A549 (cell line): Measurements from ENCODE around the gene KCNAB2. TPM values are rescaled to one million over a fixed set of nuclear protein-coding genes. Genes with fewer than 3 reads are reported as not detected.

Experiments used
- ATAC-seq, 2 experiments: fragments of 200-7000 bp in 1 of 2; fragments of >200 bp in 1 of 2; cut with Nextera tagmentation in 1 of 2; cut with Tn5 transposase in 1 of 2; 3 replicates each; pipeline versions ENCODE4 v1.8.0 to v1.9.1; 2018 to 2020; ENCODE audit warnings: mild to moderate bottlenecking in 1 of 2, moderate library complexity in 1 of 2
- CTCF ChIA-PET: fragments of 300-600 bp; sonication (Branson Sonifier 250); formaldehyde crosslinking; extraction: SDS; loops from one replicate; lab custom pipeline; 2021; ENCODE audit warnings: antibody characterized with exemption, inconsistent platforms; lab: Yijun Ruan, JAX
- POLR2A ChIA-PET: fragments of 350-600 bp; formaldehyde crosslinking; extraction: SDS; loops from one replicate; lab custom pipeline; 2021; ENCODE audit warnings: antibody characterized with exemption, inconsistent platforms; lab: Yijun Ruan, JAX
- DNase-seq, 2 experiments: peaks; one replicate each; pipeline versions ENCODE4 v3.0.0 to v3.0.0-alpha.2; 2011 to 2016; ENCODE audit warnings: low read depth in 1 of 2, low spot score in 1 of 2
- FAIRE-seq: peaks from 2 replicates; lab custom pipeline; 2011; peaks lifted over from hg19 to GRCh38; lab: Jason Lieb, UNC
- H3K27ac ChIP-seq, 2 experiments: fragments of >200 bp; sonication (Bioruptor Twin); formaldehyde crosslinking; 3 replicates each; pipeline ENCODE4 v1.5.1; 2016 to 2017
- H3K4me1 ChIP-seq: fragments of >200 bp; sonication (Bioruptor Twin); formaldehyde crosslinking; 3 replicates; pipeline ENCODE4 v1.6.1; 2016
- H3K4me2 ChIP-seq: fragments of >200 bp; sonication (Bioruptor Twin); formaldehyde crosslinking; 3 replicates; pipeline ENCODE4 v1.6.1; 2016
- H3K4me3 ChIP-seq: fragments of >200 bp; sonication (Bioruptor Twin); formaldehyde crosslinking; 3 replicates; pipeline ENCODE4 v1.5.1; 2016
- H3K9me3 ChIP-seq: fragments of >200 bp; sonication (Bioruptor Twin); formaldehyde crosslinking; 3 replicates; pipeline ENCODE4 v1.6.1; 2016
- ATOH8 ChIP-seq: fragments of 250-450 bp; sonication (Bioruptor Pico); IDR thresholded peaks from 2 replicates; pipeline ENCODE4 v1.5.0; 2020; ENCODE audit warnings: low read depth, mild to moderate bottlenecking, moderate library complexity
- BCL3 ChIP-seq: fragments of >200 bp; sonication (Bioruptor Twin); formaldehyde crosslinking; IDR thresholded peaks from 3 replicates; pipeline ENCODE4 v1.6.1; 2016
- CBX8 ChIP-seq: fragments of 200-600 bp; sonication (generic); IDR thresholded peaks from 2 replicates; pipeline ENCODE4 v1.6.1; 2016
- CHD2 ChIP-seq: fragments of 150-350 bp; IDR thresholded peaks from 2 replicates; pipeline ENCODE4 v1.6.1; 2014; ENCODE audit warnings: low read length; ENCODE audit not compliant: partially characterized antibody
- EHMT2 ChIP-seq: fragments of 200-600 bp; sonication (generic); IDR thresholded peaks from 2 replicates; pipeline ENCODE4 v1.6.1; 2016; ENCODE audit warnings: antibody characterized with exemption, low read depth, mild to moderate bottlenecking, moderate library complexity
- EP300 ChIP-seq, 2 experiments: fragments of >200 bp; sonication (Bioruptor Twin); formaldehyde crosslinking; IDR thresholded peaks; 2 replicates in 1 of 2; 3 replicates in 1 of 2; pipeline ENCODE4 v1.6.1; 2016 to 2017
- ESRRA ChIP-seq: fragments of 150-350 bp; IDR thresholded peaks from 2 replicates; pipeline ENCODE4 v1.6.1; 2014; ENCODE audit warnings: mild to moderate bottlenecking, low read length, borderline replicate concordance
- FOSL2 ChIP-seq, 2 experiments: fragments of 450-650 bp in 1 of 2; fragments of >200 bp in 1 of 2; sonication (Bioruptor Twin) in 1 of 2; formaldehyde crosslinking; IDR thresholded peaks; 2 replicates each; pipeline versions ENCODE4 v1.5.0 to v1.6.1; 2016 to 2020; ENCODE audit warnings: mild to moderate bottlenecking in 1 of 2, moderate library complexity in 1 of 2
- FOXS1 ChIP-seq: fragments of 250-450 bp; sonication (Bioruptor Pico); IDR thresholded peaks from 2 replicates; pipeline ENCODE4 v1.5.0; 2020; ENCODE audit warnings: mild to moderate bottlenecking, moderate library complexity
- GATA3 ChIP-seq: IDR thresholded peaks from 2 replicates; pipeline ENCODE4 v1.6.1; 2012; ENCODE audit warnings: borderline replicate concordance
- HES2 ChIP-seq: fragments of >200 bp; sonication (Bioruptor Twin); formaldehyde crosslinking; IDR thresholded peaks from 2 replicates; pipeline ENCODE4 v1.6.1; 2016
- HOXB13 ChIP-seq: fragments of 250-450 bp; sonication (Bioruptor Pico); IDR thresholded peaks from 2 replicates; pipeline ENCODE4 v1.5.0; 2020; ENCODE audit warnings: low read depth, mild to moderate bottlenecking, moderate library complexity
- JUN ChIP-seq, 2 experiments: fragments of >200 bp; sonication (Bioruptor Twin); formaldehyde crosslinking; IDR thresholded peaks; 2 replicates in 1 of 2; 3 replicates in 1 of 2; pipeline ENCODE4 v1.6.1; 2016 to 2017
- KDM1A ChIP-seq: fragments of 200-600 bp; sonication (generic); IDR thresholded peaks from 2 replicates; pipeline ENCODE4 v1.6.1; 2016; ENCODE audit warnings: low read depth, mild to moderate bottlenecking
- MAZ ChIP-seq: fragments of 150-350 bp; IDR thresholded peaks from 2 replicates; pipeline ENCODE4 v1.6.1; 2014; ENCODE audit warnings: antibody characterized with exemption, low read depth, low read length, borderline replicate concordance
- NFE2L2 ChIP-seq: fragments of 150-350 bp; conservative IDR thresholded peaks from 2 replicates; pipeline ENCODE4 v1.6.1; 2014; ENCODE audit warnings: low read length
- NR3C1 ChIP-seq: fragments of >200 bp; sonication (Bioruptor Twin); formaldehyde crosslinking; IDR thresholded peaks from 3 replicates; pipeline ENCODE4 v1.6.1; 2017
- POLR2AphosphoS2 ChIP-seq: conservative IDR thresholded peaks from 2 replicates; pipeline ENCODE4 v1.6.1; 2012; ENCODE audit warnings: low read length, improper control_type of control experiment, inconsistent platforms
- RFX5 ChIP-seq: fragments of 450-650 bp; IDR thresholded peaks from 2 replicates; pipeline ENCODE4 v1.7.1; 2014; ENCODE audit warnings: antibody characterized with exemption, mild to moderate bottlenecking, moderate library complexity
- ZC3H11A ChIP-seq: fragments of 450-650 bp; IDR thresholded peaks from 2 replicates; pipeline ENCODE4 v1.6.1; 2014; ENCODE audit warnings: antibody characterized with exemption, mild to moderate bottlenecking
- WGBS: methylation state at CpG from one replicate; pipeline ENCODE4 v1.1.6; 2017; ENCODE audit errors: missing lambda C conversion rate; 5-methylcytosine and 5-hydroxymethylcytosine counted together
- polyA plus RNA-seq, 4 experiments: library from polyadenylated mRNA; depleted of rRNA in 3 of 4; stranded (reverse); fragments of >200 nt; fragmentation: RNase III in 1 of 4; extraction: RNeasy Plus Mini Kit Qiagen cat#74134 plus additional on column Dnase treatment in 1 of 4; gene quantifications; 2 replicates in 3 of 4; 3 replicates in 1 of 4; pipeline ENCODE4 v1.2.3, GENCODE V29; 2011 to 2017
- TF ChIP-seq, protein P1 (sequence below): IDR thresholded peaks from 2 replicates; pipeline ENCODE4 v1.6.1; 2012

Gene KCNAB2
- polyA plus RNA-seq, 2 of the 4 experiments (the other 2 are of a cell fraction) = 7.3 to 9.9 TPM

DNA sequence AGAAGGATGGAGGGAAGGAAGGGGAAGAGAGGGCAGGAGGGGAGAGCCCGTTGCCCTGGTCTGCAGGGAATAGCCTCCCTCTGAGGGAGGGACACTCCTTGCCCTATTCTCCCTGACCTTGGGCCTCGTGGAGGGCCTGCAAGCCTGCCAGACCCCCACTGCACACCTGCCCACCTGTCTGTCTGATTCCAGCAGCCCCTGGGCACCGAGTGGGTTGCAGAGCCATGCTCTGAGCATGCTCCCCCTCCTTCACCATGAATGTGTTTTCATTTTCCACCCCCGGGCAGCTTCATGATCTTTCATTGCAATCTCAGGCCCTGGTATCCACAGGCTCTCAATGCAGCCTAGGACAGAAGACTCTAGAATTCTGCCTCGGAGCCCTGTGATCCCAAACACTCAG, 48.4 kb upstream of the KCNAB2 start:
- no peak overlapping the region for H3K27ac ChIP-seq
- H3K4me1 ChIP-seq = peaks cover 6% of the 10 kb centered on the region; the same call in 1 of the 3 replicates
- H3K4me3 ChIP-seq = no peak overlapping the region
- H3K4me2 ChIP-seq = no peak overlapping the region
- H3K9me3 ChIP-seq = no peaks in the 10 kb centered on the region
- TF ChIP-seq CBX8 = no peak
- no peak for TF ChIP-seq GATA3
- no peak for TF ChIP-seq POLR2AphosphoS2
- TF ChIP-seq, protein P1, sequence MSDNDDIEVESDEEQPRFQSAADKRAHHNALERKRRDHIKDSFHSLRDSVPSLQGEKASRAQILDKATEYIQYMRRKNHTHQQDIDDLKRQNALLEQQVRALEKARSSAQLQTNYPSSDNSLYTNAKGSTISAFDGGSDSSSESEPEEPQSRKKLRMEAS = no peak
- TF ChIP-seq ZC3H11A = no peak
- ChIA-PET POLR2A (no interaction called here), CTCF (no interaction called here)
- DNase-seq = no peak
- no peak for FAIRE-seq
- WGBS = 59% methylated on average over 4 of the region's 5 CpGs
- ATAC-seq = no peak

- Histone ChIP-seq H3K27ac (no peak overlapping the region), H3K4me3 (no peak overlapping the region), H3K9me3 (no peaks in the 10 kb centered on the region), H3K4me2 (no peak overlapping the region), H3K4me1 (peaks cover 6% of the 10 kb centered on the region; the same call in 1 of the 3 replicates)
- ChIA-PET POLR2A (no interaction called here), CTCF (no interaction called here)
- TF ChIP-seq ZC3H11A (no peak), KDM1A (no peak), MAZ (no peak), HOXB13 (CRISPR knock-in tag) (no peak), NFE2L2 (no peak), FOXS1 (CRISPR knock-in tag) (no peak)
- TF ChIP-seq, protein P1 = no peak
- ATAC-seq = no peak
- no peak for DNase-seq
- no peak for FAIRE-seq
- 93% methylated on average over 11 of the region's 12 CpGs for WGBS
Observed at GRCh38 chr1:5998051-5998905, 47.4 kb upstream of the KCNAB2 start.

DNA sequence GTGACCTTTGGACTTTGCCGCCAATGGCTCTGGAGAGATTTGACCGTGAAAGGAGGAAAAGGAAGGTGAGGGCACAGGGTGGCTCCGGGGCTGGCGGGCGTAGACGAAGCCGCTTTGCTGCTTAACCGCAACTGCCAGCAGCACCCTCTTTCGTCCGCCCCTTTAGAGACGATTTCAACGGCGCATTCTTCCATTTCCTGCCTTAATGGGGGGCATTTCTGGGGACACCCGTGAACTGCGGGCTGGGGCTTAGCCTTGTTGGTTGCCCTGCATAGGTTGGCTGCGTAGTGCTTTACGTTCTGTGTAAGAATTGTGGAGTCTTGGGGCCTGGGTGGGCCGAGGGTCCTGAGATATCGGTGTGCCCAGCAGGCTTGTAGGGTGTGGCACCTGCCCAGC, 46.8 kb upstream of the KCNAB2 start:
- CTCF ChIA-PET = no interaction called here
- no peak for FAIRE-seq

More for the DNA sequence above, 46.8 kb upstream of the KCNAB2 start:
- no peak overlapping the region for H3K4me2 ChIP-seq
- WGBS = 93% methylated on average over 17 of the region's 19 CpGs
- TF ChIP-seq RFX5 = no peak
- TF ChIP-seq CHD2 = no peak
- TF ChIP-seq HES2 = no peak
- no peak for TF ChIP-seq FOSL2 (IDR thresholded peaks at IDR 0.05)
- TF ChIP-seq FOSL2 (CRISPR knock-in tag; IDR thresholded peaks at IDR 0.05) = no peak
- no peak for TF ChIP-seq NR3C1
- TF ChIP-seq ATOH8 (CRISPR knock-in tag) = no peak
- TF ChIP-seq BCL3 = no peak
- TF ChIP-seq ESRRA = no peak
- TF ChIP-seq EHMT2 = no peak
- no peak for TF ChIP-seq EP300 (IDR thresholded peaks at IDR 0.05)
- TF ChIP-seq JUN (IDR thresholded peaks at IDR 0.05) = no peak
- POLR2A ChIA-PET = no interaction called here
- DNase-seq (no peak), ATAC-seq (no peak)
- peaks cover 2% of the 10 kb centered on the region; the same call in 1 of the 3 replicates for H3K4me1 ChIP-seq
- no peak overlapping the region for H3K27ac ChIP-seq
- H3K9me3 ChIP-seq = no peaks in the 10 kb centered on the region
- no peak overlapping the region for H3K4me3 ChIP-seq
